HTERT RPE-1 (cell line): ENCODE data around the gene FCRL1.

Source experiments
- in situ Hi-C: fragments of 300-500 bp; cut with MboI; formaldehyde crosslinking; loops from 4 replicates; pipeline ENCODE4 v1.14.3; 2020; ENCODE audit warnings: low sequenced_read_pairs

The FCRL1 gene

DNA sequence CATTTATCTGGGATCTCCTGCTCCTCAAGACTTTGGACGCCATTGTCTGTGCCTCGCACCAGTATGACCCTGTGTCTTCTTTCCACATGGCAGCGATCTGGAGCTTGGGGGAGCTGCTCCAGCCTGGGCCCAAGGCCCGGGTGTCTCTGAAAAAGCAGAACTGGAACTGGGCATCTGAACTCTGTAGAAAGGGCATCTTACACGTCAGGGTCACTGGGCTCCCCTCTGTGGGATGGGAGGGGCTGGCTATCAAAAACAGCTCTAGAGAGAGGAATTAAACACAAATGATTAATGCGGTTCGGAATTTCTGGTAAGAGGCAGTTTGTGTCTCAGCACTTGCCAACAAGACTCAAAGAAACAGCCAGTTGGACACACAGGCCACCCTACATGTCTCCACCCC is 16.1 kb downstream of the FCRL1 start:
- in situ Hi-C loops: no loop called here

DNA sequence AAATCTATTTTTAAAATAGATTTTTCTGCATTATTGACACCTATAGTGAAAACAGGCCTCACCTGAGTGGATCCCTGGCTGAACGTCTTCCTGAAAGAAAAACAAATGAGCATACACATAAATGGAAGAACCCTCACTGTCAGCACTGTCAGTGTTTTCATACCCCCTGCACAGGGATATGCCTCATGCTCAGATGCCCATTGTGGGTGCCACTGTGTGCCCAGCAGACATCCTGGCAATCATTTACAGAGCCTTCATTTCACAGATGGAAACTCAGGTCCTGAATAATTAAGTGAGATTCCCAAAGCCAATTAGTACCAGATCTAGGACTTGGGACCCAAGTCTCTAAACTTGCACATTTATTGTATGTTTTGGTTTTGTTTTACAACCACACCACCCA is 19.9 kb downstream of the FCRL1 start:
- in situ Hi-C loops: no loop called here

- in situ Hi-C loops: no loop called here
Measured at GRCh38 chr1:157798211-157798610, 21.7 kb downstream of the FCRL1 start.

GRCh38 chr1:157785248-157785647 is 34.7 kb downstream of the FCRL1 start:
- in situ Hi-C loops: no loop called here

DNA sequence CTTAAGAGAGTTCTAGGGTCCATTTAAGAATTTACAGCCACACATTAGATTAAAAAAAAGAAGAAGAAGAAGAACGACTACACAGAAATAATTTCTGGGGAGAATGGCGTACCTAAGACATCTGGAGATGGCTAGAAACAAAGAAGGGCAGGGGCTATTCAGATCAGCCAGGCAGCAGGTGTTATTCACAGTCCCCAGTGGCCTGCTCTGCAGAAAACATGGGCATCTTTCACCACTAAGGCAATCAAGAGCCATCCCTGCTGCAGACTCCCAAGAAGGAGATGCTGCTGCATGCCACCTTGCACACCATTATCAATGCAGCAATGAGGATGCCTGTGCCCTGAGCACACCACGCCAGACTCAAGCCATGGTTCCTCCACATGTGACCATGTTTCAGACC is 35.1 kb downstream of the FCRL1 start:
- in situ Hi-C loops: no loop called here

DNA sequence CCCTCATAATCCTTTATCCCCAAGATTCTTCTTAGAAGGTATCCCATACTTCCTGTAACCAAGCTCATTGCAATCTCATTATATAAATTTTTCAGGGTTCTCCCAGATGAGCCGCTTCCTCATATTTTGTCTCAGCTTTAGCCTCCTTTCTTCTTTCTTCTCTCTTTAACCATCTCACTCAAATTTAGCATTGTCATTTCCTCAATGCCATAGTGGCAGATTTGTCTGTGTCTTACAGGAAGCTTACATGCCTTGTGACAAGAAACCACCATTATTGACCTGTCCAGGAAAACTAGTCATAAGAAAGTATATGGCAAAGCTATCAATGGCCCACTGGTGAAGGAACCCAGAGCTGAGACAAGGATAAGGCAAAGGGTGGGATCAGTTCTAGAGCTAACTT is 37.0 kb downstream of the FCRL1 start:
- in situ Hi-C loops: no loop called here

- in situ Hi-C loops: no loop called here
Measured at GRCh38 chr1:157781048-157781447, 38.9 kb downstream of the FCRL1 start.

GRCh38 chr1:157776971-157777391 is 42.9 kb downstream of the FCRL1 start, which contains the start of gene FCRL2:
Gene FCRL2 (minus strand): TSS chr1:157777132. CDS start chr1:157777073, 59 bp downstream.
- in situ Hi-C loops: no loop called here

- in situ Hi-C loops: no loop called here
Measured at GRCh38 chr1:157775101-157775870, 44.6 kb downstream of the FCRL1 start.

DNA sequence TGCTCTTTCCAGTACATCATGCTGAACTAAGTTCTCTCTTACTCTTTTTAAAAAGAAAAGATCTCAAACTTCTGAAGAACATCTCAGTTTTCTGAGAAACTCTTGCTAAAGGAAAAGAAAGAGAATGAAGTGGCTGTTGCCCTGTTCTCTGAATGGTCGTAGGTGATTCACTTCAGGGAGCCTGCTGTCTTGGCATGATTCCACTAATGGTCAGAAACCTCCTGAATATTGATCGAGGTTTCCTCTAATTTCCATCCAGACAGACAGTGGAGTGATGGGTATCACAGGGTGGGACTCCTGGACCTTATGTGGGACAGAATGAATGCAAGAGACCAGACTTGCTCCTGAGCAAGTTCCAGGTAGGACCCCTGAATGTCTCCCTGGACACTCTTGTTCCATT is 45.5 kb downstream of the FCRL1 start:
- in situ Hi-C loops: no loop called here

DNA sequence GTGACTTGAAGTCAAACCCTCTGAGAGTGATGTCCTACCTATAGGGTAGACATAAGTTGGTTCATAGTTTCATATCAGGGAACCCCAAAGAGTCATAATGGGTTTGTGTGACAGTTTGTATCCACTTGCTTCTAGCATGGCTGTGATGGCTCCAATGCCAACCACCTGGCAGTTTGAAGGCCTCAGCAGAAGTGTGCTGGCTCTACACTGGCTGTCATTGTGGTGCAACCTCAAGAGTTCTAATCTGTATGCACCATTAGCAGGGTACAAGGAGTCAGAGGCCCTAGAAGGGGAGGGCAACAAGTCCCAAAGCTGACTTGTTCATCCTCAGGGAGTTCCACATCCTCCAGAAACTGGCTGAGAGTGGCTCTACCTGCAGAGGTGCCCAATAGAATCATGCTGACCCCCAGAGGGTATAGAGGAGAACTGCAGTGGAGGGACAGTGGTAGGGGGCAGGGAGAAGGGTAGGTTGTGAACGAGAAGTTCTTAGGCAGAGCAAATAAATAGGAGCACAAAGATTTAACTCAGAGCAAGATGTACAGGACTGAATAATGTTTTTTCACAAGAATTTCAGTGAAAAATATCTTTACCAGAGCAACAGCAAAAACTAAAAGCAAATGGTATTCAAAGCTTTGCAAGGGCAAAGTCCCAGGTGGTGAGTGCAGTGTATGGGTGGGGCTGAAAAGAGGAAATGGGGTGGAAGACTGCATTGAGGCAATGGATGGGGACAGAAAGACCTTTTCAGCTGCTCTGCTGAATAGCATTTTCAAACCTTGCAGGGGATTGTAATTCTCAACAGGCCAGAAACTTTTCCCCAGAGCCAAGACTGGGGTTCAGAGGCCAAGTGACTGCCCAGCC is 46.2 kb downstream of the FCRL1 start:
- in situ Hi-C loops: no loop called here

GRCh38 chr1:157771661-157772425 is 48.1 kb downstream of the FCRL1 start:
- in situ Hi-C loops: no loop called here

GRCh38 chr1:157770442-157771043 is 49.4 kb downstream of the FCRL1 start:
- in situ Hi-C loops: no loop called here

GRCh38 chr1:157766792-157767191 is 53.1 kb downstream of the FCRL1 start:
- in situ Hi-C loops: no loop called here

DNA sequence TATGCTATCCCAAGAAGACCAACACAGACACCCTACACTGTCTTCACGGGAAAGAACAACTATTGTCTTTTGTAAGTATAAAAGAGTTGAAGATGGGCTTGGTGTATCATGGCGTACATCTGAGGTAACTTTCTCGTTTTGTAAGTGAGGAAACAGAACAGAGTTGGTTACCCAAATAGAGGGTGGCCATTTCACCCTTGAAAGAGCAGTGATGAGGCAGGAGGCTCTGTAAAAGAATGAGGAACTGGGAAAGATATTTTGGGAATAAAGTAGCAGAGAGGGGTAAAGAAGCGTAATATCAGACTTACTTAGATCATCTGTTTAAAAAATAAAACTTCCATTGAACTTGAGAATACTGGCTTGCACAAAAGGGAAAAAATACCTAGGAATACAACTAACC is 61.9 kb downstream of the FCRL1 start:
- in situ Hi-C loops: no loop called here

DNA sequence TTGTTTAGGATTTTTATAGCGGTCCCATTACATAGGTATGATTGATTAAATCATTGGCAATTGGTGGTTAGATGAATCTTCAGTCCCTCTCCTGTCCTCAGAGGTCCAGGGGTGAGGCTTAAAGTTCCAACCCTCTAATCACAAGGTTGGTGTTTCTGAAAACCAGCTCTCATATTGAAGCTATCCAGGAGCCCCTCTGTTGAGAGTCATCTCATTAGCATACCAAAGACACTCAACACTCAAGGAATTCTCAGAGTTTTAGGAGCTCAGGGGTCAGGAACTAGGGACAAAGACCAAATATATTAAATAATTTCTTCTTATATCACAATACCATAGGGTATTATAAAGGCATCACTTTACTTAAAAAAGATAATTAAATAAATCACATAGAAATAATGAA is 66.3 kb downstream of the FCRL1 start:
- in situ Hi-C loops: no loop called here

DNA sequence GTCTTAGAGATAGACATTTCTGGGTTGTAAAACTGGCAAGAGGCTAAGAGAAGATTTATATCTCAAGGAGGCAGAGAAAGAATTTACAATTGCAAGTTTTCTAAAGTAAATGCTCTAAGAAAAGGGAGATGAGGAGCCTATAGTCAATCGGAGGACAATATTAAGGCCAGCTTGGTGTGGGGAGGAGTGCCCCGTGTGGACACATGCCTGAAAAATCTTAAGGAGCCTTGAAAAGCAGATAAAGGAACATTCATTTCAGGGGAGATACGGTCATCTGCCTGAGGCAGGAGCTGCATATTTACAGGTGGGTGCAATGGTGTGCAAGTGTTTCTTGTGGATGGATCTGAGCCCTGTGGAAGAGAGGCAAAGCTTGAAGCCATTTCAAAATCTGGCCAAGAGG is 68.6 kb downstream of the FCRL1 start:
- in situ Hi-C loops: no loop called here

DNA sequence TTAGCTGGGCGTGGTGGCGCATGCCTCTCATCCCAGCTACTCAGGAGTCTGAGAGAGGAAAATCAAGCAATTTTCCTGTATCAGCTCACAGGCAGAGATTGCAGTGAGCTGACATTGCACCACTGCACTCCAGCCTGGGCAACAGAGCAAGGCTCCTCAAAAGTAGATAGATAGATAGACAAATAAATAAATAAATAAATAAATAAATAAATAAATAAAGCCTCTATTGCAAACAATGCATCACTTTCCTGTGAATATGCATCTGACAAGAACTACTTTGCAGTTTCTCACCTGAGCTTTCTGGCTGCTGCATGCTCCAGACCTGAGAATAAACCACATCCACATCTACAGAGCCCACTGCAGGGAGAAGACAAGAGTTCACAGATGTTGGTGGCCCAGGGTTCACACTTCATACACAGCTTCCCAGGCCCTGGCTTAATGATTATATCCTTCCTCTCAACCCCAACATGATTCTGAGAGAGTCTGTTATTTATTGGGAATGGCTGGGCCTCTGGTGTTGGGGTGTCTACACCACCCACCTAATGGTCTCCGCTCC is 71.6 kb downstream of the FCRL1 start:
- in situ Hi-C loops: no loop called here
